Neural crest cell (in vitro differentiated cells): ENCODE results near the gene C4A. TPM values are rescaled to one million over a fixed set of nuclear protein-coding genes. Genes with fewer than 3 reads are reported as not detected.

Experiments used
- DNase-seq: peaks from one replicate; pipeline ENCODE4 v3.0.0; 2021; ENCODE audit warnings: low read depth, mixed read lengths, low spot score
- H3K27ac Mint-ChIP-seq: one replicate; pipeline ENCODE4 v1.8.0; 2021; ENCODE audit warnings: mild to moderate bottlenecking, mixed read lengths; ENCODE audit not compliant: unreplicated experiment
- H3K27me3 Mint-ChIP-seq: 2 replicates; pipeline ENCODE4 v1.8.0; 2021; ENCODE audit warnings: low read depth, mild to moderate bottlenecking, mixed read lengths
- H3K36me3 Mint-ChIP-seq: 2 replicates; pipeline ENCODE4 v1.8.0; 2021; ENCODE audit warnings: low read depth, mild to moderate bottlenecking, mixed read lengths
- H3K4me1 Mint-ChIP-seq: 2 replicates; pipeline ENCODE4 v1.8.0; 2021; ENCODE audit warnings: mixed read lengths
- H3K4me3 Mint-ChIP-seq: one replicate; pipeline ENCODE4 v1.8.0; 2021; ENCODE audit warnings: mild to moderate bottlenecking, mixed read lengths
- H3K9me3 Mint-ChIP-seq: 2 replicates; pipeline ENCODE4 v1.8.0; 2021; ENCODE audit warnings: mixed read lengths
- total RNA-seq: library from RNA; stranded (reverse); gene quantifications from 2 replicates; pipeline ENCODE4 v1.2.1, GENCODE V29; 2021
- TF ChIP-seq, protein P1 (sequence below): fragments of 200-600 bp; sonication (generic); conservative IDR thresholded peaks from 2 replicates; pipeline ENCODE4 v1.5.0; 2021; ENCODE audit warnings: antibody characterized with exemption, mild to moderate bottlenecking

C4A gene
- total RNA-seq, 1 donor from 2014 or later: 5.6 TPM

DNA sequence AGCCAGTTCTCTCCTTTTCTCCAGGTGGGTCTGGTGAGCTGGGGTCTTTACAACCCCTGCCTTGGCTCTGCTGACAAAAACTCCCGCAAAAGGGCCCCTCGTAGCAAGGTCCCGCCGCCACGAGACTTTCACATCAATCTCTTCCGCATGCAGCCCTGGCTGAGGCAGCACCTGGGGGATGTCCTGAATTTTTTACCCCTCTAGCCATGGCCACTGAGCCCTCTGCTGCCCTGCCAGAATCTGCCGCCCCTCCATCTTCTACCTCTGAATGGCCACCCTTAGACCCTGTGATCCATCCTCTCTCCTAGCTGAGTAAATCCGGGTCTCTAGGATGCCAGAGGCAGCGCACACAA lies 36.7 kb upstream of the C4A start:
- peaks cover 4% of the 10 kb centered on the region for H3K36me3 Mint-ChIP-seq
- H3K4me1 Mint-ChIP-seq: no peaks in the 10 kb centered on the region
- DNase-seq: no peak
- H3K27me3 Mint-ChIP-seq: peaks cover 60% of the 10 kb centered on the region
- TF ChIP-seq, protein P1, sequence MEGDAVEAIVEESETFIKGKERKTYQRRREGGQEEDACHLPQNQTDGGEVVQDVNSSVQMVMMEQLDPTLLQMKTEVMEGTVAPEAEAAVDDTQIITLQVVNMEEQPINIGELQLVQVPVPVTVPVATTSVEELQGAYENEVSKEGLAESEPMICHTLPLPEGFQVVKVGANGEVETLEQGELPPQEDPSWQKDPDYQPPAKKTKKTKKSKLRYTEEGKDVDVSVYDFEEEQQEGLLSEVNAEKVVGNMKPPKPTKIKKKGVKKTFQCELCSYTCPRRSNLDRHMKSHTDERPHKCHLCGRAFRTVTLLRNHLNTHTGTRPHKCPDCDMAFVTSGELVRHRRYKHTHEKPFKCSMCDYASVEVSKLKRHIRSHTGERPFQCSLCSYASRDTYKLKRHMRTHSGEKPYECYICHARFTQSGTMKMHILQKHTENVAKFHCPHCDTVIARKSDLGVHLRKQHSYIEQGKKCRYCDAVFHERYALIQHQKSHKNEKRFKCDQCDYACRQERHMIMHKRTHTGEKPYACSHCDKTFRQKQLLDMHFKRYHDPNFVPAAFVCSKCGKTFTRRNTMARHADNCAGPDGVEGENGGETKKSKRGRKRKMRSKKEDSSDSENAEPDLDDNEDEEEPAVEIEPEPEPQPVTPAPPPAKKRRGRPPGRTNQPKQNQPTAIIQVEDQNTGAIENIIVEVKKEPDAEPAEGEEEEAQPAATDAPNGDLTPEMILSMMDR: no peak
- no peak overlapping the region for H3K4me3 Mint-ChIP-seq
- H3K9me3 Mint-ChIP-seq: peaks cover 3% of the 10 kb centered on the region
- H3K27ac Mint-ChIP-seq: no peak overlapping the region

- TF ChIP-seq, protein P1: no peak
- no peak for DNase-seq
- H3K27ac Mint-ChIP-seq: no peak within 1 kb of the TSS
- H3K36me3 Mint-ChIP-seq: peaks cover 4% of the 10 kb centered on the region
- H3K4me1 Mint-ChIP-seq: no peaks in the 10 kb centered on the region
- peaks cover 55% of the 10 kb centered on the region for H3K27me3 Mint-ChIP-seq
- H3K9me3 Mint-ChIP-seq: peaks cover 3% of the 10 kb centered on the region
- H3K4me3 Mint-ChIP-seq: no peak within 1 kb of the TSS
Measured at GRCh38 chr6:31945507-31946369, 36.1 kb upstream of the C4A start, which contains the start of gene CFB. TSS of gene CFB (plus strand) at chr6:31946095. CDS start at chr6:31946222, 127 bp downstream.

DNA sequence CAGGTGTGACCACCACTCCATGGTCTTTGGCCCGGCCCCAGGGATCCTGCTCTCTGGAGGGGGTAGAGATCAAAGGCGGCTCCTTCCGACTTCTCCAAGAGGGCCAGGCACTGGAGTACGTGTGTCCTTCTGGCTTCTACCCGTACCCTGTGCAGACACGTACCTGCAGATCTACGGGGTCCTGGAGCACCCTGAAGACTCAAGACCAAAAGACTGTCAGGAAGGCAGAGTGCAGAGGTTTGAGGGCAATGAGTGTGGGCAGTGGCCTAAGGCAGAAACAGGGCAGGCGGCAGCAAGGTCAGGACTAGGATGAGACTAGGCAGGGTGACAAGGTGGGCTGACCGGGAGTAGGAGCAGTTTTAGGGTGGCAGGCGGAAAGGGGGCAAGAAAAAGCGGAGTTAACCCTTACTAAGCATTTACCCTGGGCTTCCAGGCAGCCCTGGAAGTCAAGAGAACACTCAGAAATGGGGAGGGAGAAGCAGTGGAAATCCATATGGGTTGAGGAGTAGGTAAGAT lies 35.4 kb upstream of the C4A start:
- Mint-ChIP-seq H3K4me3 (no peak overlapping the region), H3K9me3 (peaks cover 3% of the 10 kb centered on the region), H3K4me1 (no peaks in the 10 kb centered on the region), H3K27me3 (peaks cover 55% of the 10 kb centered on the region), H3K36me3 (peaks cover 4% of the 10 kb centered on the region), H3K27ac (no peak overlapping the region)
- TF ChIP-seq, protein P1: no peak
- DNase-seq: no peak

- TF ChIP-seq, protein P1: no peak
- Mint-ChIP-seq H3K4me1 (no peaks in the 10 kb centered on the region), H3K4me3 (no peak overlapping the region), H3K27me3 (peaks cover 53% of the 10 kb centered on the region), H3K9me3 (peaks cover 3% of the 10 kb centered on the region), H3K27ac (no peak overlapping the region), H3K36me3 (peaks cover 4% of the 10 kb centered on the region)
- DNase-seq: no peak
Measured at GRCh38 chr6:31947070-31947675, 34.7 kb upstream of the C4A start.

DNA sequence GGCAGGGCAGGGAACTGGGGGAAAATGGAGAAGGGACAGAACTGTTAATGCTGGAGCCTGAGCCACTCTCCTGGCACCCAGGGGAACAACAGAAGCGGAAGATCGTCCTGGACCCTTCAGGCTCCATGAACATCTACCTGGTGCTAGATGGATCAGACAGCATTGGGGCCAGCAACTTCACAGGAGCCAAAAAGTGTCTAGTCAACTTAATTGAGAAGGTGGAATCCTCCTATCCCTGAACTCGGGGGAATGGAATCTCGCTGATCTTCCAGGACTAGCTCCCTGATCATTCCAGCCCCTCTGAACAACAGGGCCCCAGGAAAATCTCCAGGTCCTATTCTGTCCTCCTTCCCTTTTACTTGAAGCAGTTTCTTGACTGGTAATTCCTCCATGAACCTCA lies 34.0 kb upstream of the C4A start:
- TF ChIP-seq, protein P1: no peak
- no peak overlapping the region for H3K27ac Mint-ChIP-seq

More for the DNA sequence above, 34.0 kb upstream of the C4A start:
- no peak for DNase-seq
- H3K4me1 Mint-ChIP-seq: no peaks in the 10 kb centered on the region
- H3K36me3 Mint-ChIP-seq: peaks cover 7% of the 10 kb centered on the region
- peak overlapping the region; percentile 63 for H3K4me3 Mint-ChIP-seq
- H3K27me3 Mint-ChIP-seq: peaks cover 47% of the 10 kb centered on the region
- peaks cover 3% of the 10 kb centered on the region for H3K9me3 Mint-ChIP-seq
